ENCODE measurements around the gene UNC119B.

The UNC119B gene

DNA sequence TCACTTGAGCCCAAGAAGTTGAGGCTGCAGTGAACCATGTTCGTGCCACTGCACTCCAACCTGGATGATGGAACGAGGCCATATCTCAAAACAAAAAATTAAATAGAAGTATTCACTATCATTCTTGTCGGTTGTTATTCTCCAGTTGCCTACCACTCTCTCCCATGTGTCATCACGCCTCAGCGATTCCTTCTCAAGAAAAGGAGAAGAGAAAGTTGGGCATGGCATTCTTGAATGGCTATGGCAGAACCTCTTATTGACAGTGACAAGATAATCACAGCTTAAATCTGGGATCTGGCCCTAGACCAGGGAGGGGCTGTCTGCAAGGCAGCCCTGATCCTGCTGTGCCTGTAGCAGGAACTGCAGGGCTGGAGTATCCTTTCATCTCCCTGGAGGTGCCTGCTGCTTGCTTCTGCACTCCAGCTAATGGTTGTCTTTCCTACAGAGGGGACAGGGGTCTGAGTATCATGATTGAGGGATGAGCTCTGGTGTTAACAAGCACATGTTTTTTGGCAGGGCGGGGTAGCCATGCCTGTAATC is 36.1 kb upstream of the UNC119B start:
- no peaks in the 10 kb centered on the region for H3K36me3 ChIP-seq (ENCODE audit: control insufficient read depth in 2 of 2, insufficient read depth in 2 of 2, low read length in 2 of 2)
- no peak overlapping the region for H3K9ac ChIP-seq (ENCODE audit: low read depth in 1 of 2, low read length in 2 of 2)
- H3K27ac ChIP-seq (ENCODE audit: low read depth in 2 of 2, low read length in 2 of 2), result no peak overlapping the region
- peaks cover 3 to 5% of the 10 kb centered on the region in 2 donors for H3K4me1 ChIP-seq (ENCODE audit: control insufficient read depth in 2 of 2, insufficient read depth in 2 of 2, low read length in 2 of 2)
- no peak overlapping the region for H3K4me3 ChIP-seq (ENCODE audit: low read length in 2 of 2)
- no peaks in the 10 kb centered on the region for H3K27me3 ChIP-seq (ENCODE audit: control insufficient read depth in 2 of 2, insufficient read depth in 2 of 2, low read length in 2 of 2)
- no peaks in the 10 kb centered on the region for H3K9me3 ChIP-seq (ENCODE audit: control insufficient read depth in 2 of 2, low read length in 2 of 2)

GRCh38 chr12:120677765-120678473 is 32.3 kb upstream of the UNC119B start:
- Histone ChIP-seq H3K9ac (ENCODE audit: low read depth in 1 of 2, low read length in 2 of 2) (no peak overlapping the region), H3K27me3 (ENCODE audit: control insufficient read depth in 2 of 2, insufficient read depth in 2 of 2, low read length in 2 of 2) (no peaks in the 10 kb centered on the region), H3K36me3 (ENCODE audit: control insufficient read depth in 2 of 2, insufficient read depth in 2 of 2, low read length in 2 of 2) (no peaks in the 10 kb centered on the region), H3K4me1 (ENCODE audit: control insufficient read depth in 2 of 2, insufficient read depth in 2 of 2, low read length in 2 of 2) (peaks cover 0 to 3% of the 10 kb centered on the region in 2 donors), H3K4me3 (ENCODE audit: low read length in 2 of 2) (no peak overlapping the region), H3K27ac (ENCODE audit: low read depth in 2 of 2, low read length in 2 of 2) (no peak overlapping the region), H3K9me3 (ENCODE audit: control insufficient read depth in 2 of 2, low read length in 2 of 2) (no peaks in the 10 kb centered on the region)

GRCh38 chr12:120678572-120678971 is 31.7 kb upstream of the UNC119B start:
- Histone ChIP-seq H3K27me3 (ENCODE audit: control insufficient read depth in 2 of 2, insufficient read depth in 2 of 2, low read length in 2 of 2) (no peaks in the 10 kb centered on the region), H3K36me3 (ENCODE audit: control insufficient read depth in 2 of 2, insufficient read depth in 2 of 2, low read length in 2 of 2) (no peaks in the 10 kb centered on the region), H3K9me3 (ENCODE audit: control insufficient read depth in 2 of 2, low read length in 2 of 2) (no peaks in the 10 kb centered on the region), H3K4me1 (ENCODE audit: control insufficient read depth in 2 of 2, insufficient read depth in 2 of 2, low read length in 2 of 2) (peaks cover 0 to 3% of the 10 kb centered on the region in 2 donors), H3K27ac (ENCODE audit: low read depth in 2 of 2, low read length in 2 of 2) (no peak overlapping the region), H3K9ac (ENCODE audit: low read depth in 1 of 2, low read length in 2 of 2) (no peak overlapping the region), H3K4me3 (ENCODE audit: low read length in 2 of 2) (no peak overlapping the region)

- Histone ChIP-seq H3K4me1 (ENCODE audit: control insufficient read depth in 2 of 2, insufficient read depth in 2 of 2, low read length in 2 of 2) (peaks cover 0 to 3% of the 10 kb centered on the region in 2 donors), H3K9me3 (ENCODE audit: control insufficient read depth in 2 of 2, low read length in 2 of 2) (no peaks in the 10 kb centered on the region), H3K36me3 (ENCODE audit: control insufficient read depth in 2 of 2, insufficient read depth in 2 of 2, low read length in 2 of 2) (no peaks in the 10 kb centered on the region), H3K27ac (ENCODE audit: low read depth in 2 of 2, low read length in 2 of 2) (no peak overlapping the region), H3K4me3 (ENCODE audit: low read length in 2 of 2) (no peak overlapping the region), H3K27me3 (ENCODE audit: control insufficient read depth in 2 of 2, insufficient read depth in 2 of 2, low read length in 2 of 2) (no peaks in the 10 kb centered on the region), H3K9ac (ENCODE audit: low read depth in 1 of 2, low read length in 2 of 2) (no peak overlapping the region)
These were observed 30.0 kb upstream of the UNC119B start for GRCh38 chr12:120680165-120680738.

DNA sequence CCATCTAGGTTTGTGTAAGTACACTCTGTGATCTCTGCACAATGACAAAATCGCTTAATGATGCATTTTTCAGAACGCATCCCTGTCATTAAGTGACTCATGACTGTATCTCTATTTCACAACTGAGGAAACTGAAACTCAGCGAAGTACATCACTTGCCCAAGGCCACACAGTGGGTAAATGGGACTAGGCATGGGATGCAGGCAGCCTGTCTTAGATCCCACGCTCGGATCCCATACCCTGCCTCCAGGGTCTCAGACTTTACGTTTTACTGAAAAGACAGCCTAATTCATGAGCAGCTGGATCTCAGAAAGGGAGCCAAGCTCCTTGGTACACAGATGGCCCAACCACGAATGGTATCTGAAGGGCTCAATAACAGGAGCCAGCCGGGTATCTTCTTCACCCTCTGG is 25.7 kb upstream of the UNC119B start:
- peak overlapping the region in 1 of 2 donors; percentile 7 for H3K27ac ChIP-seq (ENCODE audit: low read depth in 2 of 2, low read length in 2 of 2)
- peak overlapping the region in 1 of 2 donors; percentile 15 for H3K4me3 ChIP-seq (ENCODE audit: low read length in 2 of 2)
- no peaks in the 10 kb centered on the region for H3K27me3 ChIP-seq (ENCODE audit: control insufficient read depth in 2 of 2, insufficient read depth in 2 of 2, low read length in 2 of 2)
- no peaks in the 10 kb centered on the region for H3K36me3 ChIP-seq (ENCODE audit: control insufficient read depth in 2 of 2, insufficient read depth in 2 of 2, low read length in 2 of 2)
- no peak overlapping the region for H3K9ac ChIP-seq (ENCODE audit: low read depth in 1 of 2, low read length in 2 of 2)
- H3K4me1 ChIP-seq (ENCODE audit: control insufficient read depth in 2 of 2, insufficient read depth in 2 of 2, low read length in 2 of 2), result peaks cover 16 to 22% of the 10 kb centered on the region in 2 donors
- no peaks in the 10 kb centered on the region for H3K9me3 ChIP-seq (ENCODE audit: control insufficient read depth in 2 of 2, low read length in 2 of 2)

- peak overlapping the region in 1 of 2 donors; percentile 82 for H3K4me3 ChIP-seq (ENCODE audit: low read length in 2 of 2)
- H3K9me3 ChIP-seq (ENCODE audit: control insufficient read depth in 2 of 2, low read length in 2 of 2), result no peaks in the 10 kb centered on the region
- no peak overlapping the region for H3K27ac ChIP-seq (ENCODE audit: low read depth in 2 of 2, low read length in 2 of 2)
- no peaks in the 10 kb centered on the region for H3K36me3 ChIP-seq (ENCODE audit: control insufficient read depth in 2 of 2, insufficient read depth in 2 of 2, low read length in 2 of 2)
- H3K4me1 ChIP-seq (ENCODE audit: control insufficient read depth in 2 of 2, insufficient read depth in 2 of 2, low read length in 2 of 2), result peaks cover 21 to 28% of the 10 kb centered on the region in 2 donors
- no peak overlapping the region for H3K9ac ChIP-seq (ENCODE audit: low read depth in 1 of 2, low read length in 2 of 2)
- no peaks in the 10 kb centered on the region for H3K27me3 ChIP-seq (ENCODE audit: control insufficient read depth in 2 of 2, insufficient read depth in 2 of 2, low read length in 2 of 2)
These were observed 24.7 kb upstream of the UNC119B start for GRCh38 chr12:120685522-120685921.

DNA sequence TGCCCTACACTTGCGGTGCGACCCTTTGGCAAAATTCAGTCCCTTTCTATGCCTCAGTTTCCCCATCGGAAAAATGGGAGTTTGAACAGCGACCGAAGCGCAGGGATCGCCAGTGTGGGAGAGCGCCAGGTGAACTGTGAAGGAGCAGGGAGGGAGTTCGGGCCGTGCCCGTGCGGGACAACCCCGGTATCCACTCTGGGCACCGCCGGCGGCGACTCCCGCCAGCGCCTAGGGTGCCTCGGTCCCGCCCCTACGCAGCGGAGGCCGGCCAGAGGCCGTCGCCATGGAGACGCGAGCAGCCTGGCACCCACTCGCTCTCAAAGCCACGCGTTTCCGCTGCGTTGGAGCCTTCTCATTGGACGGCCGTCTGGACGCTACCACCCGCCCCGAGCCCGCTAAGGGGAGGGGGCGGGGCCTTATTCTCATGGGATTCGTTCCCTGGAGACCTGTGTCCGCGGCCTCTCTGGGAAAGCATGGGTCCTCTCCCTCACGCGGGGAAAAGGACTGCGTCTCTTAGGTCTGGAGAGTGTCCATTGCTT is 24.0 kb upstream of the UNC119B start:
- H3K27ac ChIP-seq (ENCODE audit: low read depth in 2 of 2, low read length in 2 of 2), result peak overlapping the region; percentile 92 to 97
- peaks cover 28 to 35% of the 10 kb centered on the region in 2 donors for H3K4me1 ChIP-seq (ENCODE audit: control insufficient read depth in 2 of 2, insufficient read depth in 2 of 2, low read length in 2 of 2)
- H3K36me3 ChIP-seq (ENCODE audit: control insufficient read depth in 2 of 2, insufficient read depth in 2 of 2, low read length in 2 of 2), result no peaks in the 10 kb centered on the region
- H3K9me3 ChIP-seq (ENCODE audit: control insufficient read depth in 2 of 2, low read length in 2 of 2), result no peaks in the 10 kb centered on the region
- H3K9ac ChIP-seq (ENCODE audit: low read depth in 1 of 2, low read length in 2 of 2), result peak overlapping the region; percentile 79 to 85
- H3K4me3 ChIP-seq (ENCODE audit: low read length in 2 of 2), result peak overlapping the region; percentile 82 to 94
- no peaks in the 10 kb centered on the region for H3K27me3 ChIP-seq (ENCODE audit: control insufficient read depth in 2 of 2, insufficient read depth in 2 of 2, low read length in 2 of 2)

DNA sequence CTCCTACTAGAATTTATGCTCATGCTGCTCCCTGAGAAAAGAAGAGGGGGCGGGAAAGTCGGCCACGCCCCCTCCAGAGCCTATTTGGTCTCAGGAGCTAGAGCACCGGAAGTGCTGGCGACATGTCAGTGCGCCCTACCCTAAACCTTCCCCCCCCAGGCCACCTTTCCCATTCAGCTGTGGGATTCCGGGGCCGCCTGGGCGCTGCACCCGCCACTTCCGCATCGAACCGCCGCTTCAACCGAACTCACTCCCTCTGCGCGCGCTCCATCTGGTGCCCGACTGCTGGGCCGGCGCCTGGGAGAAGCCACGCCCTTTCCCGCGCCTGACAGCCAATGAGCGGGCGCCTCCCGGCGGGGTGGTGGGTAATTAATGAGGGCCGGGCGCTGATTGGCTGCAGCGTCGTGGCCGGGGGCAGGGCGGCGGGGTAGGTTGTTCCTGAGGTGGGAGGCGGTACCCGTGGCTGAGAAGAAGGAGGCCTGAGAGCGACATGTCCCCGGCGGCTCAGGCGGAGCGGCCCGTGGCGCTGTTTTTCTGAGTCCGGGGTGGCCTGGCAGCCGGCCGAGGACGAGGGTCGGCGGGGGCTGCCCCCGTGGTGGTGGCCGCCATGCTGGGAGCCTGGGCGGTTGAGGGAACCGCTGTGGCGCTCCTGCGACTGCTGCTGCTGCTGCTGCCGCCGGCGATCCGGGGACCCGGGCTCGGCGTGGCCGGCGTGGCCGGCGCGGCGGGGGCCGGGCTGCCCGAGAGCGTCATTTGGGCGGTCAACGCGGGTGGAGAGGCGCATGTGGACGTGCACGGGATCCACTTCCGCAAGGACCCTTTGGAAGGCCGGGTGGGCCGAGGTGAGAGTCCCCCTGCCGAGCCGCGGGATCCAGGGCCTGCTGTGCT is 23.3 kb upstream of the UNC119B start, which contains the start of gene MLEC:
TSS of gene MLEC (plus strand) at position 460 of the 888 bp plus-strand sequence. CDS start at position 608, 148 bp downstream.
- peaks cover 34 to 40% of the 10 kb centered on the region in 2 donors for H3K4me1 ChIP-seq (ENCODE audit: control insufficient read depth in 2 of 2, insufficient read depth in 2 of 2, low read length in 2 of 2)

GRCh38 chr12:120687578-120688289 is 22.5 kb upstream of the UNC119B start:
- H3K27ac ChIP-seq (ENCODE audit: low read depth in 2 of 2, low read length in 2 of 2), result peak overlapping the region; percentile 76 to 97
- H3K4me1 ChIP-seq (ENCODE audit: control insufficient read depth in 2 of 2, insufficient read depth in 2 of 2, low read length in 2 of 2), result peaks cover 40 to 47% of the 10 kb centered on the region in 2 donors
- no peaks in the 10 kb centered on the region for H3K9me3 ChIP-seq (ENCODE audit: control insufficient read depth in 2 of 2, low read length in 2 of 2)
- H3K36me3 ChIP-seq (ENCODE audit: control insufficient read depth in 2 of 2, insufficient read depth in 2 of 2, low read length in 2 of 2), result no peaks in the 10 kb centered on the region
- H3K27me3 ChIP-seq (ENCODE audit: control insufficient read depth in 2 of 2, insufficient read depth in 2 of 2, low read length in 2 of 2), result no peaks in the 10 kb centered on the region
- peak overlapping the region; percentile 86 to 91 for H3K9ac ChIP-seq (ENCODE audit: low read depth in 1 of 2, low read length in 2 of 2)
- H3K4me3 ChIP-seq (ENCODE audit: low read length in 2 of 2), result peak overlapping the region; percentile 82 to 86

More for the DNA sequence above, 23.3 kb upstream of the UNC119B start, which contains the start of gene MLEC:
- Histone ChIP-seq H3K9me3 (ENCODE audit: control insufficient read depth in 2 of 2, low read length in 2 of 2) (no peaks in the 10 kb centered on the region), H3K36me3 (ENCODE audit: control insufficient read depth in 2 of 2, insufficient read depth in 2 of 2, low read length in 2 of 2) (no peaks in the 10 kb centered on the region), H3K9ac (ENCODE audit: low read depth in 1 of 2, low read length in 2 of 2) (peak within 1 kb of the TSS; percentile 86 to 91), H3K4me3 (ENCODE audit: low read length in 2 of 2) (peak within 1 kb of the TSS; percentile 82 to 94), H3K27me3 (ENCODE audit: control insufficient read depth in 2 of 2, insufficient read depth in 2 of 2, low read length in 2 of 2) (no peaks in the 10 kb centered on the region), H3K27ac (ENCODE audit: low read depth in 2 of 2, low read length in 2 of 2) (peak within 1 kb of the TSS; percentile 92 to 97)

Measured in mucosa of rectum (tissue), 2 donors.